Fibroblast of the aortic adventitia (primary cell): ENCODE results near the gene FAM120AOS. TPM values are rescaled to one million over a fixed set of nuclear protein-coding genes. Genes with fewer than 3 reads are reported as not detected.

Experiments used
- DNase-seq: peaks from one replicate; pipeline ENCODE4 v3.0.0-alpha.2; 2010; ENCODE audit warnings: low read depth
- H3K4me3 ChIP-seq: 2 replicates; pipeline ENCODE4 v1.5.1; 2011; ENCODE audit warnings: low read depth, mild to moderate bottlenecking, control low read depth, low read length, moderate library complexity
- CTCF ChIP-seq: IDR thresholded peaks from 2 replicates; pipeline ENCODE4 v1.5.1; 2011; ENCODE audit warnings: mild to moderate bottlenecking, low read length, control low read depth, inconsistent platforms; ENCODE audit not compliant: insufficient read depth
- total RNA-seq: library from RNA; depleted of rRNA; stranded (reverse); fragments of >200 nt; gene quantifications from 2 replicates; pipeline ENCODE4 v1.2.3, GENCODE V29; 2012; ENCODE audit warnings: low replicate concordance

FAM120AOS gene
- total RNA-seq = 44.6 and 60.5 TPM in 2 replicates

- DNase-seq = peak; percentile 94
- no peak for TF ChIP-seq CTCF
- peak within 1 kb of the TSS; percentile 85 for H3K4me3 ChIP-seq
These were observed at the start of gene FAM120AOS for GRCh38 chr9:93453047-93453914. Gene FAM120AOS, minus strand, starts transcription at chr9:93453581. Its CDS starts 872 bp downstream, at chr9:93452709.

- TF ChIP-seq CTCF = no peak
- DNase-seq = peak; percentile 48
- peak overlapping the region; percentile 65 for H3K4me3 ChIP-seq
These were observed 48.0 kb upstream of the FAM120AOS start for GRCh38 chr9:93501406-93501805.

- TF ChIP-seq CTCF = no peak
- no peak for DNase-seq
- peak overlapping the region; percentile 65 for H3K4me3 ChIP-seq
These were observed 47.4 kb upstream of the FAM120AOS start for GRCh38 chr9:93500571-93501298.

- peak; percentile 8 for DNase-seq
- TF ChIP-seq CTCF = no peak
- H3K4me3 ChIP-seq = no peak overlapping the region
These were observed 42.9 kb upstream of the FAM120AOS start for GRCh38 chr9:93496285-93496684.

GRCh38 chr9:93493949-93494348 lies 40.6 kb upstream of the FAM120AOS start:
- no peak for DNase-seq
- no peak overlapping the region for H3K4me3 ChIP-seq
- no peak for TF ChIP-seq CTCF

GRCh38 chr9:93492327-93492726 lies 38.9 kb upstream of the FAM120AOS start:
- H3K4me3 ChIP-seq = no peak overlapping the region
- TF ChIP-seq CTCF = no peak
- no peak for DNase-seq
